Measurements from ENCODE around the gene WDTC1.

- TF ChIP-seq, protein P1, sequence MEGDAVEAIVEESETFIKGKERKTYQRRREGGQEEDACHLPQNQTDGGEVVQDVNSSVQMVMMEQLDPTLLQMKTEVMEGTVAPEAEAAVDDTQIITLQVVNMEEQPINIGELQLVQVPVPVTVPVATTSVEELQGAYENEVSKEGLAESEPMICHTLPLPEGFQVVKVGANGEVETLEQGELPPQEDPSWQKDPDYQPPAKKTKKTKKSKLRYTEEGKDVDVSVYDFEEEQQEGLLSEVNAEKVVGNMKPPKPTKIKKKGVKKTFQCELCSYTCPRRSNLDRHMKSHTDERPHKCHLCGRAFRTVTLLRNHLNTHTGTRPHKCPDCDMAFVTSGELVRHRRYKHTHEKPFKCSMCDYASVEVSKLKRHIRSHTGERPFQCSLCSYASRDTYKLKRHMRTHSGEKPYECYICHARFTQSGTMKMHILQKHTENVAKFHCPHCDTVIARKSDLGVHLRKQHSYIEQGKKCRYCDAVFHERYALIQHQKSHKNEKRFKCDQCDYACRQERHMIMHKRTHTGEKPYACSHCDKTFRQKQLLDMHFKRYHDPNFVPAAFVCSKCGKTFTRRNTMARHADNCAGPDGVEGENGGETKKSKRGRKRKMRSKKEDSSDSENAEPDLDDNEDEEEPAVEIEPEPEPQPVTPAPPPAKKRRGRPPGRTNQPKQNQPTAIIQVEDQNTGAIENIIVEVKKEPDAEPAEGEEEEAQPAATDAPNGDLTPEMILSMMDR (optimal IDR thresholded peaks at IDR 0.05 in 1 of 3, IDR thresholded peaks at IDR 0.05 in 1 of 3, conservative IDR thresholded peaks at IDR 0.05 in 1 of 3; ENCODE audit: extremely low read depth in 1 of 3, insufficient read depth in 2 of 3, low read length in 3 of 3), result no peak
- TF ChIP-seq EZH2 (IDR thresholded peaks at IDR 0.05; ENCODE audit: low read length), result no peak
These were observed 84.2 kb downstream of the WDTC1 start for GRCh38 chr1:27318596-27318995.
